IMR-90 (cell line): Measurements from ENCODE around the gene C9orf50. TPM values are rescaled to one million over a fixed set of nuclear protein-coding genes. Genes with fewer than 3 reads are reported as not detected.

Experiments
- ATAC-seq: fragments of 200-7000 bp; cut with Tn5 transposase; 2 replicates; pipeline ENCODE4 v1.9.1; 2020; ENCODE audit warnings: low read depth, mild to moderate bottlenecking, moderate library complexity
- BruUV-seq: library from RNA; stranded (reverse); fragments of 400-500 nt; replicated peaks from 2 replicates; lab custom pipeline; 2021; lab: Mats Ljungman, UMichigan
- CTCF ChIA-PET: fragments of 300-600 bp; formaldehyde crosslinking; extraction: SDS; loops from one replicate; lab custom pipeline; 2021; ENCODE audit warnings: antibody characterized with exemption; lab: Yijun Ruan, JAX
- POLR2A ChIA-PET: fragments of 300-600 bp; sonication (Branson Sonifier 250); formaldehyde crosslinking; loops from one replicate; lab custom pipeline; 2022; ENCODE audit warnings: antibody characterized with exemption; ENCODE audit not compliant: unreplicated experiment; lab: Charles Lee
- DNase-seq: peaks from one replicate; pipeline ENCODE4 v3.0.0; 2013
- H2AFZ ChIP-seq: replicated peaks from 2 replicates; pipeline ENCODE3; 2013; ENCODE audit warnings: low read length, mild to moderate bottlenecking; ENCODE audit not compliant: poor library complexity
- H2AK5ac ChIP-seq: 2 replicates; pipeline ENCODE4 v1.6.1; 2013; ENCODE audit warnings: low read depth, low read length, inconsistent platforms
- H2AK9ac ChIP-seq: replicated peaks from 2 replicates; pipeline ENCODE3; 2013; ENCODE audit warnings: mild to moderate bottlenecking, low read depth, low read length, moderate library complexity; ENCODE audit not compliant: poor library complexity
- H2BK120ac ChIP-seq: 2 replicates; pipeline ENCODE4 v1.6.1; 2013; ENCODE audit warnings: low read depth, low read length, inconsistent platforms
- H2BK15ac ChIP-seq: 3 replicates; pipeline ENCODE4 v1.6.1; 2013; ENCODE audit warnings: low read depth, low read length, inconsistent platforms
- H2BK20ac ChIP-seq: 2 replicates; pipeline ENCODE4 v1.6.1; 2013; ENCODE audit warnings: low read depth, mild to moderate bottlenecking, inconsistent platforms, low read length, moderate library complexity
- H2BK5ac ChIP-seq: 2 replicates; pipeline ENCODE4 v1.6.1; 2013; ENCODE audit warnings: mild to moderate bottlenecking, low read depth, low read length, inconsistent platforms; ENCODE audit not compliant: poor library complexity, severe bottlenecking
- H3K14ac ChIP-seq: replicated peaks from 2 replicates; pipeline ENCODE4 v1.6.1; 2013; ENCODE audit warnings: low read depth, low read length, inconsistent platforms
- H3K18ac ChIP-seq: 2 replicates; pipeline ENCODE4 v1.6.1; 2013; ENCODE audit warnings: low read depth, low read length, control low read depth
- H3K23ac ChIP-seq: 2 replicates; pipeline ENCODE4 v1.6.1; 2013; ENCODE audit warnings: low read depth, low read length, inconsistent platforms
- H3K27ac ChIP-seq: 2 replicates; pipeline ENCODE4 v1.5.1; 2013; ENCODE audit warnings: mild to moderate bottlenecking, control low read depth, low read length; ENCODE audit not compliant: insufficient read depth
- H3K27me3 ChIP-seq: 2 replicates; pipeline ENCODE4 v1.6.1; 2013; ENCODE audit warnings: low read length; ENCODE audit not compliant: control insufficient read depth, insufficient read depth
- H3K36me3 ChIP-seq: 2 replicates; pipeline ENCODE4 v1.6.1; 2013; ENCODE audit warnings: low read length, mixed read lengths; ENCODE audit not compliant: control insufficient read depth, insufficient read depth
- H3K4ac ChIP-seq: 2 replicates; pipeline ENCODE4 v1.6.1; 2013; ENCODE audit warnings: low read depth, low read length, inconsistent platforms
- H3K4me1 ChIP-seq: 2 replicates; pipeline ENCODE4 v1.6.1; 2013; ENCODE audit warnings: low read length, mixed read lengths; ENCODE audit not compliant: control insufficient read depth, insufficient read depth
- H3K4me2 ChIP-seq: 2 replicates; pipeline ENCODE4 v1.6.1; 2013; ENCODE audit warnings: low read depth, mild to moderate bottlenecking, control low read depth, low read length, moderate library complexity
- H3K4me3 ChIP-seq: 2 replicates; pipeline ENCODE4 v1.5.1; 2013; ENCODE audit warnings: low read depth, mild to moderate bottlenecking, control low read depth, low read length, moderate library complexity; ENCODE audit not compliant: insufficient read depth
- H3K56ac ChIP-seq: 2 replicates; pipeline ENCODE4 v1.6.1; 2013; ENCODE audit warnings: low read length, inconsistent platforms; ENCODE audit not compliant: insufficient read depth; ENCODE audit errors: extremely low read depth
- H3K79me1 ChIP-seq, 2 experiments: 2 replicates each; pipeline ENCODE4 v1.6.1; 2013; ENCODE audit warnings: low read length in 2 of 2, inconsistent platforms in 1 of 2, low read depth in 1 of 2
- H3K9ac ChIP-seq: 2 replicates; pipeline ENCODE4 v1.6.1; 2013; ENCODE audit warnings: low read depth, low read length, control low read depth
- H3K9me1 ChIP-seq: 2 replicates; pipeline ENCODE4 v1.6.1; 2013; ENCODE audit warnings: low read length, inconsistent platforms; ENCODE audit not compliant: insufficient read depth
- H3K9me3 ChIP-seq: 2 replicates; pipeline ENCODE4 v1.6.1; 2013; ENCODE audit warnings: low read length; ENCODE audit not compliant: control insufficient read depth, insufficient read depth
- H4K20me1 ChIP-seq: 2 replicates; pipeline ENCODE4 v1.6.1; 2013; ENCODE audit warnings: low read length, inconsistent platforms; ENCODE audit not compliant: insufficient read depth
- H4K5ac ChIP-seq: 2 replicates; pipeline ENCODE4 v1.6.1; 2013; ENCODE audit warnings: mild to moderate bottlenecking, low read depth, low read length, control low read depth
- H4K8ac ChIP-seq, 2 experiments: 2 replicates each; pipeline ENCODE4 v1.6.1; 2013; ENCODE audit warnings: low read depth in 2 of 2, low read length in 2 of 2, control low read depth in 1 of 2, inconsistent platforms in 1 of 2
- H4K91ac ChIP-seq: 2 replicates; pipeline ENCODE4 v1.6.1; 2013; ENCODE audit warnings: low read depth, low read length, inconsistent platforms; ENCODE audit not compliant: insufficient read depth
- BHLHE40 ChIP-seq: fragments of 150-350 bp; IDR thresholded peaks from 2 replicates; pipeline ENCODE4 v1.6.1; 2016; ENCODE audit warnings: mild to moderate bottlenecking, low read depth, low read length
- CEBPB ChIP-seq: IDR thresholded peaks from 2 replicates; pipeline ENCODE4 v1.6.1; 2012; ENCODE audit warnings: low read depth, low read length, improper control_type of control experiment
- CHD1 ChIP-seq: IDR thresholded peaks from 2 replicates; pipeline ENCODE4 v1.6.1; 2012; ENCODE audit warnings: low read depth, low read length, improper control_type of control experiment
- FOS ChIP-seq: fragments of 150-350 bp; IDR thresholded peaks from 2 replicates; pipeline ENCODE4 v1.6.1; 2016; ENCODE audit warnings: low read depth, low read length
- NFE2L2 ChIP-seq: fragments of 150-350 bp; IDR thresholded peaks from 2 replicates; pipeline ENCODE4 v1.6.1; 2016; ENCODE audit warnings: low read depth, mild to moderate bottlenecking, low read length
- RFX5 ChIP-seq: IDR thresholded peaks from 2 replicates; pipeline ENCODE4 v1.8.0; 2012; ENCODE audit warnings: low read depth, mild to moderate bottlenecking, low read length, moderate library complexity
- SMC3 ChIP-seq: fragments of 150-350 bp; IDR thresholded peaks from 2 replicates; pipeline ENCODE4 v1.6.1; 2016; ENCODE audit warnings: low read depth, mild to moderate bottlenecking, antibody characterized with exemption, low read length, moderate library complexity
- WGBS, 2 experiments: methylation state at CpG; one replicate each; pipeline versions ENCODE4 v1.1.5 to v1.1.7; 2013; ENCODE audit warnings: missing lambda C conversion rate in 2 of 2; ENCODE audit not compliant: insufficient read length in 1 of 2; ENCODE audit errors: extremely low coverage in 2 of 2; 5-methylcytosine and 5-hydroxymethylcytosine counted together
- dilution Hi-C: fragments of 300-500 bp; cut with HindIII; formaldehyde crosslinking; loops from one replicate; pipeline ENCODE4 v1.14.3; 2018; ENCODE audit warnings: low sequenced_read_pairs; ENCODE audit not compliant: unreplicated experiment
- in situ Hi-C: fragments of 300-500 bp; cut with MboI; formaldehyde crosslinking; loops from 3 replicates; pipeline ENCODE4 v1.14.3; 2019; ENCODE audit warnings: low sequenced_read_pairs, inconsistent platforms, mixed read lengths
- intact Hi-C: fragments of 100-400 bp; cut with micrococcal nuclease; formaldehyde crosslinking; loops from 2 replicates; pipeline ENCODE4 v1.10.0; 2022
- polyA plus RNA-seq, 3 experiments: library from polyadenylated mRNA; depleted of rRNA; stranded (reverse); fragments of >200 nt; gene quantifications; 2 replicates each; pipeline ENCODE4 v1.2.3, GENCODE V29; 2012; ENCODE audit warnings: low replicate concordance in 1 of 3
- total RNA-seq: library from RNA; depleted of rRNA; stranded (reverse); fragments of >200 nt; gene quantifications from 2 replicates; pipeline ENCODE4 v1.2.3, GENCODE V29; 2012
- TF ChIP-seq, protein P1 (sequence below): fragments of 150-350 bp; IDR thresholded peaks from 2 replicates; pipeline ENCODE4 v1.6.1; 2017; ENCODE audit warnings: mild to moderate bottlenecking, antibody characterized with exemption, low read length, low read depth
- TF ChIP-seq, protein P2 (sequence below): fragments of 150-350 bp; IDR thresholded peaks from 2 replicates; pipeline ENCODE4 v1.6.1; 2016; ENCODE audit warnings: low read depth, mild to moderate bottlenecking, low read length, moderate library complexity, borderline replicate concordance

Gene C9orf50
- total and polyA plus RNA-seq, 2 of the 4 experiments (the other 2 are of a cell fraction) = 0.09 TPM; not detected in 1

DNA sequence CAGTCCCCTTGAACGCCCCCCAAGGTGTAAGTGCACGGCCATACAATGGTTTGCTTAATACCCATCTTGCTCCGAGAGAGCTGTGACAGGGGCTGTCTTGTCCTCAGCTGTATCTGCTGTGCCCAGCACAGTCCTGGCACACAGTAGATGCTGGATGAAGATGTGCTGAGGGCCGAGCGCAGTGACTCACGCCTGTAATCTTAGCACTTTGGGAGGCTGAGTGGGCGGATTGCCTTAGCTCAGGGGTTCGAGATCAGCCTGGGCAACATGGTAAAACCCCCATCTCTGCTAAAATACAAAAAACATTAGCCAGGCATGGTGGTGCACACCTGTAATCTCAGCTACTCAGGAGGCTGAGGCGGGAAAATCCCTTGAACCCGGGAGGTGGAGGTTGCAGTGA is 53.6 kb downstream of the C9orf50 start:
- H4K20me1 ChIP-seq = no peaks in the 10 kb centered on the region
- H3K4me1 ChIP-seq = peaks cover 30% of the 10 kb centered on the region
- H3K4me3 ChIP-seq = no peak overlapping the region
- no peak overlapping the region; the same call in 1 of the 2 replicates for H2BK20ac ChIP-seq
- H3K27me3 ChIP-seq = no peaks in the 10 kb centered on the region
- ChIA-PET CTCF (interaction anchor here (0.7 kb wide), 1 partner anchor 393 kb away, joined by 3 read pairs; no protein-coding TSS in a partner anchor), POLR2A (no interaction called here)
- H2AK5ac ChIP-seq = peak overlapping the region; percentile 78
- no peaks in the 10 kb centered on the region for H3K36me3 ChIP-seq
- H3K9me3 ChIP-seq = no peaks in the 10 kb centered on the region
- WGBS, 2 experiments = 23% methylated on average over 3 of the region's 10 CpGs; no CpG with 5 or more reads in 1 of the 2 experiments
- H3K14ac ChIP-seq = peak overlapping the region; percentile 25; the same call in 1 of the 2 replicates
- peak overlapping the region; percentile 14; the same call in 1 of the 3 replicates for H2BK15ac ChIP-seq
- H3K4me2 ChIP-seq = no peak overlapping the region
- intact Hi-C loops = loop anchor here (1.0 kb wide), 1 partner anchor 391 kb away; no protein-coding TSS in a partner anchor
- 0 out of 2 replicates have a peak overlapping the region, but pooled peaks have one; percentile 15 for H4K5ac ChIP-seq
- peak overlapping the region; percentile 54 for H3K4ac ChIP-seq
- no peak overlapping the region for H2AFZ ChIP-seq
- peak overlapping the region; percentile 92; the same call in 1 of the 2 replicates for H4K91ac ChIP-seq
- peaks cover 14% of the 10 kb centered on the region for H3K9me1 ChIP-seq
- peak overlapping the region; percentile 12; the same call in 1 of the 2 replicates for H2BK120ac ChIP-seq
- no peak for DNase-seq
- in situ Hi-C loops = no loop called here
- ATAC-seq = no peak
- peak overlapping the region; percentile 2; the same call in 1 of the 2 replicates for H3K9ac ChIP-seq
- no TSS peak for BruUV-seq
- no peak overlapping the region for H2AK9ac ChIP-seq
- peak overlapping the region in 1 of 2 experiments; percentile 15; a peak in 1 of 4 replicates for H4K8ac ChIP-seq
- no peak overlapping the region for H3K27ac ChIP-seq
- dilution Hi-C loops = no loop called here
- H3K56ac ChIP-seq = no peak overlapping the region
- H3K18ac ChIP-seq = no peak overlapping the region
- peak overlapping the region; percentile 98 for H2BK5ac ChIP-seq
- TF ChIP-seq, protein P1, sequence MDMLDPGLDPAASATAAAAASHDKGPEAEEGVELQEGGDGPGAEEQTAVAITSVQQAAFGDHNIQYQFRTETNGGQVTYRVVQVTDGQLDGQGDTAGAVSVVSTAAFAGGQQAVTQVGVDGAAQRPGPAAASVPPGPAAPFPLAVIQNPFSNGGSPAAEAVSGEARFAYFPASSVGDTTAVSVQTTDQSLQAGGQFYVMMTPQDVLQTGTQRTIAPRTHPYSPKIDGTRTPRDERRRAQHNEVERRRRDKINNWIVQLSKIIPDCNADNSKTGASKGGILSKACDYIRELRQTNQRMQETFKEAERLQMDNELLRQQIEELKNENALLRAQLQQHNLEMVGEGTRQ = no peak
- TF ChIP-seq, protein P2, sequence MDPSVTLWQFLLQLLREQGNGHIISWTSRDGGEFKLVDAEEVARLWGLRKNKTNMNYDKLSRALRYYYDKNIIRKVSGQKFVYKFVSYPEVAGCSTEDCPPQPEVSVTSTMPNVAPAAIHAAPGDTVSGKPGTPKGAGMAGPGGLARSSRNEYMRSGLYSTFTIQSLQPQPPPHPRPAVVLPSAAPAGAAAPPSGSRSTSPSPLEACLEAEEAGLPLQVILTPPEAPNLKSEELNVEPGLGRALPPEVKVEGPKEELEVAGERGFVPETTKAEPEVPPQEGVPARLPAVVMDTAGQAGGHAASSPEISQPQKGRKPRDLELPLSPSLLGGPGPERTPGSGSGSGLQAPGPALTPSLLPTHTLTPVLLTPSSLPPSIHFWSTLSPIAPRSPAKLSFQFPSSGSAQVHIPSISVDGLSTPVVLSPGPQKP = no peak
- TF ChIP-seq NFE2L2 (no peak), BHLHE40 (no peak), CHD1 (no peak), RFX5 (no peak), FOS (no peak), SMC3 (no peak), CEBPB (no peak)
- H3K23ac ChIP-seq = no peak overlapping the region
- H3K79me1 ChIP-seq = peaks cover 0 to 24% of the 10 kb centered on the region in 2 experiments; a peak in 2 of 4 replicates
